ENCODE measurements around the gene TMED1. TPM values are rescaled to one million over a fixed set of nuclear protein-coding genes. Genes with fewer than 3 reads are reported as not detected.

TMED1 gene
- total and polyA plus RNA-seq, 2 of the 8 experiments (the other 6 are each of a cell fraction or from before 2014, with no cell fraction given) = 26.9 to 31.9 TPM

DNA sequence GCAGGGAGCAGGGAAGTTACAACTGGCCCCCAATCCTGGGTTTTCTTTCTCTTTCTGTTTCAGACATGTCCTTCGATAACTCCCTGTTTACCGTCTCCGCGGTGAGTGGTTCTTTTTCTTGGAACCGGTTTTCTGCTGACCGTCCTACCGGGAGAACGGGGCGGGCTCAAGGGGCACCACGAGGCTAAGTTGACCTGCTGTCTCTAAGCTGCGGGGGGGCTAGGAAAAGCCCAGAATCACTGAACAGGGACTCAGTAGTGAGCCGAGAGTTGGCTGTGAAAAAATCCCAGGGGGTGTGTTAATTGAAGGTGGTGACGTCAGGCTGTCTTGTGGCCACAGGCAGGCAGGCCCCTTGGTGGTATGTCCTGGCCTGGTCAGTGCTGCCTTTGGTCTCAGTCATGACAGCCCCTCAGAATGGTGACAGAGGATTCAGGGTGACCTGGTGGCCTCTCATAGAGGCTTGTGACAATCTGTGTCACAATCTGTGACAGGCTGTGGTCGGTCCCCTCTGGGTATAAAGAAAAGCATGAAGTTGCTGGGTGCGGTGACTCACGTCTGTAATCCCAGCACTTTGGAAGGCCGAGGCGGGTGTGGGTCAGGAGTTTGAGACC is 27.2 kb upstream of the TMED1 start (continued):
- TF ChIP-seq, protein P1, sequence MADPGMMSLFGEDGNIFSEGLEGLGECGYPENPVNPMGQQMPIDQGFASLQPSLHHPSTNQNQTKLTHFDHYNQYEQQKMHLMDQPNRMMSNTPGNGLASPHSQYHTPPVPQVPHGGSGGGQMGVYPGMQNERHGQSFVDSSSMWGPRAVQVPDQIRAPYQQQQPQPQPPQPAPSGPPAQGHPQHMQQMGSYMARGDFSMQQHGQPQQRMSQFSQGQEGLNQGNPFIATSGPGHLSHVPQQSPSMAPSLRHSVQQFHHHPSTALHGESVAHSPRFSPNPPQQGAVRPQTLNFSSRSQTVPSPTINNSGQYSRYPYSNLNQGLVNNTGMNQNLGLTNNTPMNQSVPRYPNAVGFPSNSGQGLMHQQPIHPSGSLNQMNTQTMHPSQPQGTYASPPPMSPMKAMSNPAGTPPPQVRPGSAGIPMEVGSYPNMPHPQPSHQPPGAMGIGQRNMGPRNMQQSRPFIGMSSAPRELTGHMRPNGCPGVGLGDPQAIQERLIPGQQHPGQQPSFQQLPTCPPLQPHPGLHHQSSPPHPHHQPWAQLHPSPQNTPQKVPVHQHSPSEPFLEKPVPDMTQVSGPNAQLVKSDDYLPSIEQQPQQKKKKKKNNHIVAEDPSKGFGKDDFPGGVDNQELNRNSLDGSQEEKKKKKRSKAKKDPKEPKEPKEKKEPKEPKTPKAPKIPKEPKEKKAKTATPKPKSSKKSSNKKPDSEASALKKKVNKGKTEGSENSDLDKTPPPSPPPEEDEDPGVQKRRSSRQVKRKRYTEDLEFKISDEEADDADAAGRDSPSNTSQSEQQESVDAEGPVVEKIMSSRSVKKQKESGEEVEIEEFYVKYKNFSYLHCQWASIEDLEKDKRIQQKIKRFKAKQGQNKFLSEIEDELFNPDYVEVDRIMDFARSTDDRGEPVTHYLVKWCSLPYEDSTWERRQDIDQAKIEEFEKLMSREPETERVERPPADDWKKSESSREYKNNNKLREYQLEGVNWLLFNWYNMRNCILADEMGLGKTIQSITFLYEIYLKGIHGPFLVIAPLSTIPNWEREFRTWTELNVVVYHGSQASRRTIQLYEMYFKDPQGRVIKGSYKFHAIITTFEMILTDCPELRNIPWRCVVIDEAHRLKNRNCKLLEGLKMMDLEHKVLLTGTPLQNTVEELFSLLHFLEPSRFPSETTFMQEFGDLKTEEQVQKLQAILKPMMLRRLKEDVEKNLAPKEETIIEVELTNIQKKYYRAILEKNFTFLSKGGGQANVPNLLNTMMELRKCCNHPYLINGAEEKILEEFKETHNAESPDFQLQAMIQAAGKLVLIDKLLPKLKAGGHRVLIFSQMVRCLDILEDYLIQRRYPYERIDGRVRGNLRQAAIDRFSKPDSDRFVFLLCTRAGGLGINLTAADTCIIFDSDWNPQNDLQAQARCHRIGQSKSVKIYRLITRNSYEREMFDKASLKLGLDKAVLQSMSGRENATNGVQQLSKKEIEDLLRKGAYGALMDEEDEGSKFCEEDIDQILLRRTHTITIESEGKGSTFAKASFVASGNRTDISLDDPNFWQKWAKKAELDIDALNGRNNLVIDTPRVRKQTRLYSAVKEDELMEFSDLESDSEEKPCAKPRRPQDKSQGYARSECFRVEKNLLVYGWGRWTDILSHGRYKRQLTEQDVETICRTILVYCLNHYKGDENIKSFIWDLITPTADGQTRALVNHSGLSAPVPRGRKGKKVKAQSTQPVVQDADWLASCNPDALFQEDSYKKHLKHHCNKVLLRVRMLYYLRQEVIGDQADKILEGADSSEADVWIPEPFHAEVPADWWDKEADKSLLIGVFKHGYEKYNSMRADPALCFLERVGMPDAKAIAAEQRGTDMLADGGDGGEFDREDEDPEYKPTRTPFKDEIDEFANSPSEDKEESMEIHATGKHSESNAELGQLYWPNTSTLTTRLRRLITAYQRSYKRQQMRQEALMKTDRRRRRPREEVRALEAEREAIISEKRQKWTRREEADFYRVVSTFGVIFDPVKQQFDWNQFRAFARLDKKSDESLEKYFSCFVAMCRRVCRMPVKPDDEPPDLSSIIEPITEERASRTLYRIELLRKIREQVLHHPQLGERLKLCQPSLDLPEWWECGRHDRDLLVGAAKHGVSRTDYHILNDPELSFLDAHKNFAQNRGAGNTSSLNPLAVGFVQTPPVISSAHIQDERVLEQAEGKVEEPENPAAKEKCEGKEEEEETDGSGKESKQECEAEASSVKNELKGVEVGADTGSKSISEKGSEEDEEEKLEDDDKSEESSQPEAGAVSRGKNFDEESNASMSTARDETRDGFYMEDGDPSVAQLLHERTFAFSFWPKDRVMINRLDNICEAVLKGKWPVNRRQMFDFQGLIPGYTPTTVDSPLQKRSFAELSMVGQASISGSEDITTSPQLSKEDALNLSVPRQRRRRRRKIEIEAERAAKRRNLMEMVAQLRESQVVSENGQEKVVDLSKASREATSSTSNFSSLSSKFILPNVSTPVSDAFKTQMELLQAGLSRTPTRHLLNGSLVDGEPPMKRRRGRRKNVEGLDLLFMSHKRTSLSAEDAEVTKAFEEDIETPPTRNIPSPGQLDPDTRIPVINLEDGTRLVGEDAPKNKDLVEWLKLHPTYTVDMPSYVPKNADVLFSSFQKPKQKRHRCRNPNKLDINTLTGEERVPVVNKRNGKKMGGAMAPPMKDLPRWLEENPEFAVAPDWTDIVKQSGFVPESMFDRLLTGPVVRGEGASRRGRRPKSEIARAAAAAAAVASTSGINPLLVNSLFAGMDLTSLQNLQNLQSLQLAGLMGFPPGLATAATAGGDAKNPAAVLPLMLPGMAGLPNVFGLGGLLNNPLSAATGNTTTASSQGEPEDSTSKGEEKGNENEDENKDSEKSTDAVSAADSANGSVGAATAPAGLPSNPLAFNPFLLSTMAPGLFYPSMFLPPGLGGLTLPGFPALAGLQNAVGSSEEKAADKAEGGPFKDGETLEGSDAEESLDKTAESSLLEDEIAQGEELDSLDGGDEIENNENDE (IDR thresholded peaks at IDR 0.05; ENCODE audit: insufficient replicate concordance, low read length) = no peak
- TF ChIP-seq ZNF274 (IDR thresholded peaks at IDR 0.05; ENCODE audit: borderline replicate concordance, extremely low read depth, low read length) = no peak
- TF ChIP-seq, protein P2, sequence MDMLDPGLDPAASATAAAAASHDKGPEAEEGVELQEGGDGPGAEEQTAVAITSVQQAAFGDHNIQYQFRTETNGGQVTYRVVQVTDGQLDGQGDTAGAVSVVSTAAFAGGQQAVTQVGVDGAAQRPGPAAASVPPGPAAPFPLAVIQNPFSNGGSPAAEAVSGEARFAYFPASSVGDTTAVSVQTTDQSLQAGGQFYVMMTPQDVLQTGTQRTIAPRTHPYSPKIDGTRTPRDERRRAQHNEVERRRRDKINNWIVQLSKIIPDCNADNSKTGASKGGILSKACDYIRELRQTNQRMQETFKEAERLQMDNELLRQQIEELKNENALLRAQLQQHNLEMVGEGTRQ (IDR thresholded peaks at IDR 0.05; ENCODE audit: low read length) = no peak
- no peak for TF ChIP-seq GTF2F1 (IDR thresholded peaks at IDR 0.05; ENCODE audit: borderline replicate concordance, low read depth, low read length)
- no peak for TF ChIP-seq SIN3A (conservative IDR thresholded peaks at IDR 0.05 in 1 of 2, IDR thresholded peaks at IDR 0.05 in 1 of 2; ENCODE audit: low read depth in 1 of 2, low read length in 2 of 2)
- no peak for TF ChIP-seq TAF1 (IDR thresholded peaks at IDR 0.05; ENCODE audit: low read depth, low read length)
- no peak for TF ChIP-seq CBX5 (IDR thresholded peaks at IDR 0.05; ENCODE audit: low read depth, low read length)
- TF ChIP-seq, protein P3, sequence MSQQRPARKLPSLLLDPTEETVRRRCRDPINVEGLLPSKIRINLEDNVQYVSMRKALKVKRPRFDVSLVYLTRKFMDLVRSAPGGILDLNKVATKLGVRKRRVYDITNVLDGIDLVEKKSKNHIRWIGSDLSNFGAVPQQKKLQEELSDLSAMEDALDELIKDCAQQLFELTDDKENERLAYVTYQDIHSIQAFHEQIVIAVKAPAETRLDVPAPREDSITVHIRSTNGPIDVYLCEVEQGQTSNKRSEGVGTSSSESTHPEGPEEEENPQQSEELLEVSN (IDR thresholded peaks at IDR 0.05) = no peak
